ENCODE results near the gene ACBD6.
"Not testable (repeated sequence)": the region's sequence is repeated elsewhere in the genome, so short reads cannot be mapped to it uniquely, and the experiment has no call there.

ACBD6 gene

GRCh38 chr1:180502361-180503279 is at the start of gene ACBD6:
ACBD6 (minus strand) TSS chr1:180502577; CDS start chr1:180502266, 311 bp downstream.
- peak; percentile 95 for DNase-seq (ENCODE audit: low read depth, low spot score)

- no peak for DNase-seq (ENCODE audit: low read depth, low spot score)
Observed at GRCh38 chr1:180551997-180552396, 49.6 kb upstream of the ACBD6 start.

GRCh38 chr1:180550241-180550640 is 47.9 kb upstream of the ACBD6 start:
- no peak for DNase-seq (ENCODE audit: low read depth, low spot score)

- DNase-seq (ENCODE audit: low read depth, low spot score), result not testable (repeated sequence)
Observed at GRCh38 chr1:180549770-180550169, 47.4 kb upstream of the ACBD6 start.

- DNase-seq (ENCODE audit: low read depth, low spot score), result no peak
Observed at GRCh38 chr1:180548686-180549317, 46.4 kb upstream of the ACBD6 start.

GRCh38 chr1:180545991-180546390 is 43.6 kb upstream of the ACBD6 start:
- DNase-seq (ENCODE audit: low read depth, low spot score), result no peak

GRCh38 chr1:180544050-180544449 is 41.7 kb upstream of the ACBD6 start:
- DNase-seq (ENCODE audit: low read depth, low spot score), result no peak

GRCh38 chr1:180542838-180543145 is 40.4 kb upstream of the ACBD6 start:
- no peak for DNase-seq (ENCODE audit: low read depth, low spot score)

- DNase-seq (ENCODE audit: low read depth, low spot score), result no peak
Observed at GRCh38 chr1:180542113-180542837, 39.9 kb upstream of the ACBD6 start.

GRCh38 chr1:180540697-180541594 is 38.6 kb upstream of the ACBD6 start:
- no peak for DNase-seq (ENCODE audit: low read depth, low spot score)

- DNase-seq (ENCODE audit: low read depth, low spot score), result no peak
Observed at GRCh38 chr1:180539136-180539535, 36.8 kb upstream of the ACBD6 start.

GRCh38 chr1:180536821-180537372 is 34.5 kb upstream of the ACBD6 start:
- DNase-seq (ENCODE audit: low read depth, low spot score), result no peak

- no peak for DNase-seq (ENCODE audit: low read depth, low spot score)
Observed at GRCh38 chr1:180535418-180535999, 33.1 kb upstream of the ACBD6 start.

GRCh38 chr1:180534214-180534613 is 31.8 kb upstream of the ACBD6 start:
- DNase-seq (ENCODE audit: low read depth, low spot score), result no peak

GRCh38 chr1:180533266-180533987 is 31.1 kb upstream of the ACBD6 start:
- peak; percentile 75 for DNase-seq (ENCODE audit: low read depth, low spot score)

GRCh38 chr1:180532854-180533253 is 30.5 kb upstream of the ACBD6 start:
- DNase-seq (ENCODE audit: low read depth, low spot score), result no peak

- DNase-seq (ENCODE audit: low read depth, low spot score), result no peak
Observed at GRCh38 chr1:180530501-180530900, 28.1 kb upstream of the ACBD6 start.

GRCh38 chr1:180528868-180529470 is 26.6 kb upstream of the ACBD6 start:
- DNase-seq (ENCODE audit: low read depth, low spot score), result no peak

- no peak for DNase-seq (ENCODE audit: low read depth, low spot score)
Observed at GRCh38 chr1:180527101-180527669, 24.8 kb upstream of the ACBD6 start.

Measured in ELF-1 (cell line).